Fibroblast of mammary gland (primary cell): ENCODE data around the gene PCDH19.
A peak's percentile ranks its signal among the peaks of the same experiment; 100 is the strongest.

Source experiments
- DNase-seq: peaks from one replicate; pipeline ENCODE4 v3.0.0-alpha.2; 2010; ENCODE audit warnings: low read depth
- H3K4me3 ChIP-seq: 2 replicates; pipeline ENCODE4 v1.5.1; 2011; ENCODE audit warnings: low read depth, mild to moderate bottlenecking, low read length, moderate library complexity; ENCODE audit not compliant: control insufficient read depth
- TF ChIP-seq, protein P1 (sequence below): conservative IDR thresholded peaks from 2 replicates; pipeline ENCODE4 v1.5.1; 2011; ENCODE audit warnings: low read depth, low read length, inconsistent platforms; ENCODE audit not compliant: control insufficient read depth, insufficient read depth

PCDH19 gene

DNA sequence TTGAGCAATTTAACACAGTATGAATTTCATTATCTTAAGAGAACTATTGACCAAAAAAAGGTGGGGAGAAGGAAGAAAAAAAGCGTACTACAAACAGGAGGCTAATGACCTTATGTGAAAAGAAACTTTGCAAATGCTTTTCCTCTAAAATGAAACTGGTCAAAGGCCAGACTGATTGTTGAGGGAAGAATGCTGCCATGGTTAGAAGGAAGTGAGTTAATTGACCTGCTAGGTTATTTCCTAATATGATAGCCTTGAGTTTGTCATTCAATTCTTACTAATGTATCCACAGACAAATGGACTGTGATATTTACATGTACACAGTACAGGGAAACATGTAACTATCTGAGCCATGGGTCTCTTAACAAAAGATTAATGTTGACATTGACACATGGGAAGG is 132.8 kb downstream of the PCDH19 start:
- TF ChIP-seq, protein P1, sequence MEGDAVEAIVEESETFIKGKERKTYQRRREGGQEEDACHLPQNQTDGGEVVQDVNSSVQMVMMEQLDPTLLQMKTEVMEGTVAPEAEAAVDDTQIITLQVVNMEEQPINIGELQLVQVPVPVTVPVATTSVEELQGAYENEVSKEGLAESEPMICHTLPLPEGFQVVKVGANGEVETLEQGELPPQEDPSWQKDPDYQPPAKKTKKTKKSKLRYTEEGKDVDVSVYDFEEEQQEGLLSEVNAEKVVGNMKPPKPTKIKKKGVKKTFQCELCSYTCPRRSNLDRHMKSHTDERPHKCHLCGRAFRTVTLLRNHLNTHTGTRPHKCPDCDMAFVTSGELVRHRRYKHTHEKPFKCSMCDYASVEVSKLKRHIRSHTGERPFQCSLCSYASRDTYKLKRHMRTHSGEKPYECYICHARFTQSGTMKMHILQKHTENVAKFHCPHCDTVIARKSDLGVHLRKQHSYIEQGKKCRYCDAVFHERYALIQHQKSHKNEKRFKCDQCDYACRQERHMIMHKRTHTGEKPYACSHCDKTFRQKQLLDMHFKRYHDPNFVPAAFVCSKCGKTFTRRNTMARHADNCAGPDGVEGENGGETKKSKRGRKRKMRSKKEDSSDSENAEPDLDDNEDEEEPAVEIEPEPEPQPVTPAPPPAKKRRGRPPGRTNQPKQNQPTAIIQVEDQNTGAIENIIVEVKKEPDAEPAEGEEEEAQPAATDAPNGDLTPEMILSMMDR, result no peak
- no peak overlapping the region for H3K4me3 ChIP-seq
- DNase-seq, result no peak

DNA sequence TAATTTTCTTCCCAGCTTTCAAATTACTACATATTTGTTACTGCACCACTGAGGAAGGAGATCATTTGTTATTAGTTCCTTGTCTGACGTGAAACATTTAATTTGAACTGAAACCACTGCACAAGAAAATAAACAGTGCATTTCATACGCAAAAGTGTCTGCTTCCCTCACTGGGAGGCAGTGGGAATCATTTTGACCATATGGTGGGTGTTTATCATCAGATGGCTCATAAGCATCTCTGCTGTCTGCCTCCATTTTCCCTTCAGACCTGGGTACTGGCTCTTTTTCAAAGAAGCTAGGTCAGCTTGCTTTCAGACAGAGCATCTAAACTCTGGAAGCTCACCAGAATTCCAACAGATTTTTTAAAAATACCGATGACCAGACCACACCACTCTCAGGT is 135.2 kb downstream of the PCDH19 start:
- H3K4me3 ChIP-seq, result no peak overlapping the region
- TF ChIP-seq, protein P1, result no peak
- no peak for DNase-seq

- H3K4me3 ChIP-seq, result no peak overlapping the region
- TF ChIP-seq, protein P1, result no peak
- DNase-seq, result no peak
Observed at GRCh38 chrX:100265179-100265578, 144.9 kb downstream of the PCDH19 start.

DNA sequence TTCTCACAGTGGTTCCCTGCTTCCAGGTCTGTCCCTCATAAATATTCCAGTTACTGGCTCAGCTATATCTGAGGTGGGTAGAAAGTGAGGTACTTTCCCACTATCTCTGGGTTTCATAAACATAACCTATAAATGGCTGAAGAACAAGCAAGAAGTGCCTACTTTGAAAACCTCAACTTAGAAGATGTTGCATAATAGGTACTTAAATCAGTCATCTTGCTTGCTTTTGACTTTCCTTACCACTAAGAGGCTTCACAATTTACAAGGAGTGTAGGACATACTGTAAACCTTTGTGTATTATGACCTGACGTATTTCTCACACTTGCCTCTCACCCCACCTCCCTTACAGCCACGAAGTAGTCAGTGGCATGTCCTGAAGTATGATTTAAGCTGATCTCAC is 145.9 kb downstream of the PCDH19 start:
- no peak for DNase-seq
- TF ChIP-seq, protein P1, result no peak
- H3K4me3 ChIP-seq, result no peak overlapping the region

- peak; percentile 4 for DNase-seq
- H3K4me3 ChIP-seq, result no peak overlapping the region
- TF ChIP-seq, protein P1, result no peak
Observed at GRCh38 chrX:100263650-100264049, 146.4 kb downstream of the PCDH19 start.

DNA sequence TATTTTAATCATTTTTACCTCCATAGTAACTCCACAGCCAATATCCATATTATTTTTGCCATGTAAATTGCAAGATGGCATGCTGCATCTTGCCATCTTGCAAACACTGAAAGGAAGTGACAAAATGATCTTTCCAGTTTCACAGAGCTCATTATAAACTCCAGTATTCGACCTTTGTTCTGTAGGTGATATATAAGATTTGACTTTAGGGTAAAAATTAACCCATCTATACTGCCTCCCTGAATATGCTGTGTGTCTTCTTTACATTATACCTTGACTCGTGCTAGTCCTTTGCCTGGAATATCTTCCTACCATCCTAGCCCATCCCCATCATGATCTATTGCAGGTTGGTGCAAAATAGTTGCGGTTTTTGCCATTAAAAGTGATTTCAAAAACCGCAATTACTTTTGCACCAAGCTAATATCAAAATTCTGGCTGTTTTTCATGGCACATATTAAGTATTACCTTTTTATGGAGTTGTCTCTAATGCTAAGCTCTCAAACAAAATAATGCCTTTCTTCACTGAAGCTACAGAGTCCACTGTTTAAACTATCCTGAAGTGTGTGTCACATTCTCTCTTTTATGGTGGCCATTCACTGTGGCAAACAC is 161.1 kb downstream of the PCDH19 start:
- TF ChIP-seq, protein P1, result no peak
- no peak for DNase-seq

DNA sequence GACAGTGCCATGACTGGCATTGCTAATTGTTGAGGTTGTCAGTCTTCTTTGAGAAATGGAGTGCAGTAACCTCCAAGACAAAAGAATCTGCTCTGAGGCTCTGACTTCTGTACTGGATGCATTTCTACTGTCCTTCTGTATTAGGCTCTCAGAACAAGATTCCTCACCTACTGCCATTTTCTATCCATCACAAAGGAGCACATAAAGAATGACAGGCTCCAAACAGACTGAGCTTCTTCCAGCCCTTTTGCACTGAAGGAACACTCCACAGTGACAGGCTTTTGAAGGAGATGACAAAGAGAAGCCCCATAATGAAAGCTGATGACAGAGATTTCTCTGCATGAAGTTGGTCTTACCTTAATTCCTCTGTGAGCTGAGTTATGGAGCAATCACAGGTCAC is 162.2 kb downstream of the PCDH19 start:
- no peak for DNase-seq
- TF ChIP-seq, protein P1, result no peak
- no peak overlapping the region for H3K4me3 ChIP-seq

More for the DNA sequence above, 161.1 kb downstream of the PCDH19 start:
- H3K4me3 ChIP-seq, result no peak overlapping the region
